GM12892 (cell line): Measurements from ENCODE around the gene C3orf70.

Source experiments
- DNase-seq: peaks from one replicate; pipeline ENCODE4 v3.0.0; 2011; ENCODE audit not compliant: insufficient read length
- FAIRE-seq: peaks from 2 replicates; lab custom pipeline; 2011; peaks lifted over from hg19 to GRCh38; lab: Jason Lieb, UNC
- POLR2A ChIP-seq: IDR thresholded peaks from 2 replicates; pipeline ENCODE4 v1.6.1; 2011; ENCODE audit warnings: low read depth, low read length, control low read depth
- POLR2AphosphoS5 ChIP-seq: IDR thresholded peaks from 2 replicates; pipeline ENCODE4 v1.6.1; 2011; ENCODE audit warnings: low read depth, low read length, control low read depth
- TAF1 ChIP-seq: IDR thresholded peaks from 2 replicates; pipeline ENCODE4 v1.6.1; 2011; ENCODE audit warnings: low read depth, mild to moderate bottlenecking, control low read depth, low read length, borderline replicate concordance

C3orf70 gene

DNA sequence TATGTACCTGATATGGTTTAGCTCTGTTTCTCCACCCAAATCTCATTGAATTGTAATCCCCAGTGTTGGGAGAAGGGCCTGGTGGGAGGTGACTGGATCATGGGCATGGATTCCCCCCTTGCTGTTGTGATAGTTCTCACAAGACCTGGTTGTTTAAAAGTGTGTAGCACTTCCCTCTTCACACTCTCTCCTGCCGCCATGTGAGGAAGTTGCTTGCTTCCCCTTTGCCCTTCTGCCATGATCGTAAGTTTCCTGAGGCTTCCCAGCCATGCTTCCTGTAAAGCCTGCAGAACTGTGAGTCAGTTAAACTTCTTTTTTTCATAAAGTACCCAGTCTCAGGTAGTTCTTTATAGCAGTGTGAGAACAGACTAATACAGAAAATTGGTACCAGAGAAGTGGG, 93.1 kb downstream of the C3orf70 start:
- no peak for TF ChIP-seq POLR2AphosphoS5
- no peak for TF ChIP-seq TAF1
- TF ChIP-seq POLR2A = no peak
- FAIRE-seq (no peak), DNase-seq (no peak)

DNA sequence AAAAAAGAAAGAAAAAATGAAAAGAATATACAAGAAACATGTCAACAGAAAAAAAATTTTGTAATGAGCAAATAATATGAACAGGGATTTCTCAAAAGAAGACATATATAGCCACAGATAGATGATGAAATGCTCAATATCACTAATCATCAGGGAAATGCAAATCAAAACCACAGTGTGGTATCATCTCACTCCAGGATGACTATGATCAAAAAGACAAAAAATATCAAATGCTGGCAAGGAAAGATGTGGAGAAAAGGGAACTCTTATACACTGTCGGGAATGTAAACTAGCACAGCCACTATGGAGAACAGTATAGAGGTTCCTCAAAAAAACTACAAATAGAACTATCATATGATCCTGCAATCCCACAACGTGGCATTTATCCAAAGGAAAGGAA, 94.1 kb downstream of the C3orf70 start:
- no peak for TF ChIP-seq POLR2AphosphoS5
- no peak for TF ChIP-seq TAF1
- no peak for TF ChIP-seq POLR2A
- FAIRE-seq (no peak), DNase-seq (no peak)

GRCh38 chr3:185057829-185058228, 95.0 kb downstream of the C3orf70 start:
- no peak for DNase-seq
- no peak for FAIRE-seq
- no peak for TF ChIP-seq TAF1
- TF ChIP-seq POLR2A = no peak
- no peak for TF ChIP-seq POLR2AphosphoS5

DNA sequence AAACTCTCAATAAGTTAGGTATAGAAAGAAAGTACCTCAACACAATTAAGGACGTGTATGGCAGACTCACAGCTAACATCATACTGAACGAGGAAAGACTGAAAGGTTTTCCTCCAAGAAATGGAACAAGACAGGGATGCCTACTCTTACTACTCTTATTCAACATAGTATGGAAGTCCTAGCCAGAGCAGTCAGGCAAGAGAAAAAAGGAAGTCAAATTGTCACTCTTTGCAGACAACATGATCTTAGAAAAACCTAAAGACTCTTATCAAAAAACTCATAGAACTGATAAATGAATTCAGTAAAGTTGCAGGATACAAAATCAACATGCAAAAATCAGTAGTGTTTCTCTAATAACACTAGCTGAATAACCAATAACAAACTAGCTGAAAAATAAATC, 96.0 kb downstream of the C3orf70 start:
- FAIRE-seq (no peak), DNase-seq (no peak)

GRCh38 chr3:185052631-185053030, 100.2 kb downstream of the C3orf70 start:
- FAIRE-seq = no peak
- TF ChIP-seq POLR2A = no peak
- no peak for DNase-seq

More for the DNA sequence above, 96.0 kb downstream of the C3orf70 start:
- no peak for TF ChIP-seq POLR2AphosphoS5
- no peak for TF ChIP-seq POLR2A
- no peak for TF ChIP-seq TAF1

DNA sequence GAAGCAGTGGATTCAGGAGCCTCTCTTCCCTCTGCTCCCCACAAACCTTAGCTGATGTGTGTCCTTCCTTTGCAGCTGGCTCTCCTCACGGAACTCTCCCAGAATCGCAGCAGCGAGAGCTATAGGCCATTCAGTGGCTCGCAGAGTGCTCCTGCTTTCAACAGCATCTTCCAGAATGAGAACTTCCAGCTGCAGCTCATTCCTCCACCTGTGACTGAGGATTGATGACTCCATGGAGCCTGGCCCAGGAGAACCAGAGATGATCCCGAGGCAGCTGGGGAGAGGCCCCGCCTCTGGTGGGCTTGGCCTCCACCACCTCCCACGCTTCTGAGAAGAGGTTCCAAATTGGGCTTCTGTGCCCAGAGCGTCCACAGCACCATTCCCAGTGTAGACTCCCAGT, 101.1 kb downstream of the C3orf70 start:
- no peak for DNase-seq
- no peak for FAIRE-seq

DNA sequence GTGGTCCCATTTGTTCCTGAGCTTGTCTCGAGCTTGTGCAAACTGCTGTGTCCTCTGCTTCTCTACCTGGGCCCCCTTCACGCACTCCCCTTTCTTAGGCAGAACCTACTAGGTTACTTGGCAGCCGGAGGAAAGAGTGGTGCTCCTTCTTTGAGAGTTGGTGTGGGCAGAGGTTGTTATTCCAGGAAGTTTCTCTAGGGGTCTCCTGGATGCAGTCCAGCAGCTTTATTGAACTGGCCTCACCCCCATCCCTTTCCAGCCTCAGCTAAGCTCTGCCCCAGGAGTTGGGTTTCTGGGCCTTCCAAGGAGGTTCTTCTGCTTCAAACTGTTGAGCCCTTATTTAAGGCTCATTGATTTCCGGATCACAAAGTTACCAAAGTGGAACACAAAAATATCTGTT, 103.2 kb downstream of the C3orf70 start:
- no peak for TF ChIP-seq POLR2AphosphoS5
- TF ChIP-seq POLR2A = no peak
- TF ChIP-seq TAF1 = no peak
- FAIRE-seq (no peak), DNase-seq (no peak)

More for the DNA sequence above, 101.1 kb downstream of the C3orf70 start:
- TF ChIP-seq TAF1 = no peak
- no peak for TF ChIP-seq POLR2AphosphoS5
- no peak for TF ChIP-seq POLR2A

DNA sequence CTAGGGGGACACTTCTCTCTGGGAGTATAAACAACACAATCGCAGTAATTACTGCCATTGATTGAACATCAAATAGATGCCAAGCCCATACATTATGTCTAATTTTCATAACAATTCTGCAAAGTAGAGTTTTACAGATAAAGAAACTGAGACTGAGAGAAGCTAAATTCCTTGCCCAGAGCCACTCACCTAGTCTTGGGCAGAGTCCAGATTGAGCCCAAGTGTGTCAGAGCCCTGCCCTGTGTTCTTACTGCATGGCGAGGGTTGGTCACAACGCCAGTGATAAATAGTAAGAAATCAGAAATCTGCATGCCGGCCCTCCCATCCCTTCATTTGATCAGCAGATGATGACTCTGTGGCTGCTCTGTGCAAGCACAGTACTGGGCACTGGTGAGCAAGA, 106.3 kb downstream of the C3orf70 start:
- DNase-seq (no peak), FAIRE-seq (no peak)
- TF ChIP-seq TAF1 (no peak), POLR2A (no peak), POLR2AphosphoS5 (no peak)

DNA sequence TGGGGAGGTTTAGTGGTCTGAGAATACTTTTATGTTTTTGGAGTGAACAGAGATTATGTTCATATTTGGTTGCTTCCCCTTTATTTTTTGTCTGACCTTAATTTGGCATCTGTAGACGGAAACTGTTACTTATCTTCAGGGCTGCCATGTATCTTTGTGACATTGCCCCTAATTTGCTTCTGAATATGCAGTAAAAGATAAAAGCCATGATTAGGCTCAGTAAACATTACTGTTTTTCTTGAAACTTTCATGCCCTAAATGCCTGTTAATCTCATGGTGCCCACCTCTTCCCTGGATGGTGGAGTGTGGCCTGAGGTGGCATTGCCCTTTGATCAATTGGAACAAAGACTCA, 106.7 kb downstream of the C3orf70 start:
- no peak for FAIRE-seq

DNA sequence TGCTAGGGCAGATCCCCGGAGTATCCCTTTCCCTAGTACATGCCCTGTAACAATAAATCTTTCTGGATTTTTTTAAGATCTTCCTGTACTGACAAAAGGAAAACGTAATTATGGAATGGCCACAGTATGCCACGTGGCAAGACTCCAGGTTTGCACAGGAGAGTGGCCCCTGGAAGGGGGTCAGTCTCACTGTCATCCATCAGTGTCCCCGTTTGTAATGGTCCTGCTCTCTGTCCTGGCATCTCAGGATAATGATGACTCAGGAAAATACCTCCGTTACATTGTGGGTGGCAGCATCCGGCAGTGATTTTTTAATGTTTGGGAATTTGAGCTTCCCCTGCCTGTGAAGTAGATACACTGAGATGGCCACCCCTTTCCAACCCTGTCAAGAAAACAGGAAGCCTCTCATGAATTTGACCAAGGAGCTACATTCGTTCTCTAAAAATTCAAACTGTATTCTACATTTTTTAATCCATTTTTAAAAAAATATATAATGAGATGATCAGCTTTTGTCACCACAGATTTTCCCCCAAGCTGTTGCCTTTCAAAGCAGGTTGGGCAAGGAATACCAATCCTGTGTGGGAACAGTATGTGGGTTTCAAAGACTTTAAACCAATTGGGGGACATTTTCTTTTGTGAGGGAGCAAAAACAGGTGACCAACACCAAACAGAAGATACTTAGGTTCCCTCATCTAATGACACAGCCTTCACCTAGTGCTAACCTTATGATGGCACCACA, 110.4 kb downstream of the C3orf70 start:
- DNase-seq (no peak), FAIRE-seq (no peak)
- TF ChIP-seq TAF1 (no peak), POLR2AphosphoS5 (no peak), POLR2A (no peak)

More for the DNA sequence above, 106.7 kb downstream of the C3orf70 start:
- no peak for DNase-seq
- TF ChIP-seq POLR2AphosphoS5 (no peak), POLR2A (no peak), TAF1 (no peak)

GRCh38 chr3:185041540-185041939, 111.3 kb downstream of the C3orf70 start:
- DNase-seq (no peak), FAIRE-seq (no peak)
- no peak for TF ChIP-seq POLR2AphosphoS5
- no peak for TF ChIP-seq TAF1
- TF ChIP-seq POLR2A = no peak

DNA sequence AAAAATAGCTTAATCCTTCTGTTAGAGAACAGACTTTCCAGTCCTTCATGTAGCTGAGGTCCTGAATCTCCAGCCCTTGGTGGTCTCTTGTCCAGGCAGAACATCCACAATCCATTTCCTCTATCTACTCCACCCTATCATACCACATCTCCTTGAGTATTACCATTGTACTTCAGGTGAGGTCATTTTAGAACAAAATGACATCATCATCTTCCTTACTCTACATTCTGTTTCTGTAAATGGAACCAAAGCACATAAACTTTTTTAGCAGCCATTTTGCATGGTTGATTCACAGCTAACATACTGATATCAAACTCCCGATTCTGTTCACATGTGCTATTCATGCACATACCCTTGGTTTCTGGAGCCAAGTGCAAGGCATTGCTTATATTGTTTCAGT, 112.4 kb downstream of the C3orf70 start:
- FAIRE-seq (no peak), DNase-seq (no peak)
- no peak for TF ChIP-seq POLR2AphosphoS5
- TF ChIP-seq TAF1 = no peak
- TF ChIP-seq POLR2A = no peak

- FAIRE-seq = no peak
- DNase-seq = no peak
- TF ChIP-seq TAF1 (no peak), POLR2AphosphoS5 (no peak), POLR2A (no peak)
Measured at GRCh38 chr3:185037801-185038200, 115.1 kb downstream of the C3orf70 start.
